ENCODE data around the gene CTBP2.
A peak's percentile ranks its signal among the peaks of the same experiment; 100 is the strongest.

DNA sequence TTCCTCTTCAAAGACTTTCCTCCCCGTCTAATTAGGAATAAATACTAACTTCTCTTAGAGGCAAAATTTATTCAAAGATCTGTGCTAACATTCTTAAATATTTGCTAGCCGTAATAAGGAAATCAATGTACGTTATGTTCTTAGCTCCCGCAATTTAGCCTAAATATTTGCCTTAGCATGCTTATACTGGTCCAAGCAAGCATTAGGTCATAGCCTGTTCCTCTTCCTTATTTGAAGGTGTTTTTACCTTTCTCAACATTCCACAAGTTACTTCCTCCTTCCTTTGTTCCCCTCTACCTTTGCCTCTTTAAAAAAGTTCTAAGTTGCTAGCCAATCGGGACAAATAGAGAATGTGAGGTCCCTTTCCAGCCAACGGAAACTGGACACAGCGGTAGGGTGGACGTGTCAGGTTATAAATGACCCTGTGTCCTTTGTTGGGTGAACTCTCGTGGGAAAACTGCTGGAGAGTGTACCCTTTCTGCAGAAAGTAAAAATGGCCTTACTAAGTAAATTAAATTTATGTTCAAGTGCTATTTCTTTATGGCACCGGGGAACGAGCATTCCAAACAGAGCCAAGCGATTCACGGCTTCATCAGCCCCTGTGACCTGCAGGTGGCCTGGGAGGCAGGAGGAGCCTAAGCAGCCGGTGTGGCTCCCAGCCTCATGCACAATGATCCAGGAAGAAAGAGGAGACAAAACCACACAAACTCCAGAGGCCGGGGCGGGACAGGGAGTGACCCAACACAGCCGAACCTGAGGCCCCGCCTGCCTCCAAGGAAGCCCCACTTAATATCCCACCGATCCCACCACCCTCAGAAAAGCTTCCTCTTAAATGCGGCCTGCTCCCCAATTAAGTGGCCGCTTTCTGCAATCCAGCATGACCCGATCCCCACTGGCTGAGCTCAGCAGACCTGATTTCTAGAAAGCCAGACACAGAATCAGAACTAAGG, 151.4 kb downstream of the CTBP2 start:
- no peak for TF ChIP-seq EZH2 (IDR thresholded peaks at IDR 0.05)
- TF ChIP-seq, protein P1, sequence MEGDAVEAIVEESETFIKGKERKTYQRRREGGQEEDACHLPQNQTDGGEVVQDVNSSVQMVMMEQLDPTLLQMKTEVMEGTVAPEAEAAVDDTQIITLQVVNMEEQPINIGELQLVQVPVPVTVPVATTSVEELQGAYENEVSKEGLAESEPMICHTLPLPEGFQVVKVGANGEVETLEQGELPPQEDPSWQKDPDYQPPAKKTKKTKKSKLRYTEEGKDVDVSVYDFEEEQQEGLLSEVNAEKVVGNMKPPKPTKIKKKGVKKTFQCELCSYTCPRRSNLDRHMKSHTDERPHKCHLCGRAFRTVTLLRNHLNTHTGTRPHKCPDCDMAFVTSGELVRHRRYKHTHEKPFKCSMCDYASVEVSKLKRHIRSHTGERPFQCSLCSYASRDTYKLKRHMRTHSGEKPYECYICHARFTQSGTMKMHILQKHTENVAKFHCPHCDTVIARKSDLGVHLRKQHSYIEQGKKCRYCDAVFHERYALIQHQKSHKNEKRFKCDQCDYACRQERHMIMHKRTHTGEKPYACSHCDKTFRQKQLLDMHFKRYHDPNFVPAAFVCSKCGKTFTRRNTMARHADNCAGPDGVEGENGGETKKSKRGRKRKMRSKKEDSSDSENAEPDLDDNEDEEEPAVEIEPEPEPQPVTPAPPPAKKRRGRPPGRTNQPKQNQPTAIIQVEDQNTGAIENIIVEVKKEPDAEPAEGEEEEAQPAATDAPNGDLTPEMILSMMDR (IDR thresholded peaks at IDR 0.05) = peak; percentile 20

All from neural progenitor cell (in vitro differentiated cells).